ENCODE data around the gene CXCL8.

Gene CXCL8

GRCh38 chr4:73704314-73705055 is 35.9 kb upstream of the CXCL8 start:
- H3K27ac ChIP-seq (ENCODE audit: low read depth, low read length, poor library complexity, severe bottlenecking) = no peak overlapping the region
- H2AFZ ChIP-seq (ENCODE audit: low read length) = no peak overlapping the region
- H3K4me3 ChIP-seq (ENCODE audit: low read depth, low read length, poor library complexity, severe bottlenecking) = no peak overlapping the region

GRCh38 chr4:73705056-73705432 is 35.3 kb upstream of the CXCL8 start:
- TF ChIP-seq EZH2 (IDR thresholded peaks at IDR 0.05; ENCODE audit: borderline replicate concordance, low read length) = no peak
- TF ChIP-seq CTCF (IDR thresholded peaks at IDR 0.05; ENCODE audit: low read length) = no peak
- no peak overlapping the region for H3K4me2 ChIP-seq (ENCODE audit: low read length)
- H3K9me3 ChIP-seq (ENCODE audit: low read length) = no peaks in the 10 kb centered on the region
- H2AFZ ChIP-seq (ENCODE audit: low read length) = no peak overlapping the region
- no peaks in the 10 kb centered on the region for H3K27me3 ChIP-seq (ENCODE audit: insufficient read depth, low read length)
- H3K4me3 ChIP-seq (ENCODE audit: low read depth, low read length, poor library complexity, severe bottlenecking) = no peak overlapping the region
- no peaks in the 10 kb centered on the region for H3K36me3 ChIP-seq (ENCODE audit: insufficient read depth, low read length)
- H3K9me2 ChIP-seq (ENCODE audit: low read depth, low read length) = no peaks in the 10 kb centered on the region
- H3K9ac ChIP-seq (ENCODE audit: low read length) = no peak overlapping the region
- no peak overlapping the region for H3K27ac ChIP-seq (ENCODE audit: low read depth, low read length, poor library complexity, severe bottlenecking)
- H3F3A ChIP-seq (ENCODE audit: insufficient read depth, low read length) = no peaks in the 10 kb centered on the region
- H4K20me1 ChIP-seq (ENCODE audit: insufficient read depth, low read length) = no peaks in the 10 kb centered on the region
- H3K79me2 ChIP-seq (ENCODE audit: insufficient read depth, low read length) = no peaks in the 10 kb centered on the region
- no peaks in the 10 kb centered on the region for H3K4me1 ChIP-seq (ENCODE audit: insufficient read depth, low read length, severe bottlenecking)

More at GRCh38 chr4:73704314-73705055, 35.9 kb upstream of the CXCL8 start:
- no peaks in the 10 kb centered on the region for H3K27me3 ChIP-seq (ENCODE audit: insufficient read depth, low read length)
- H3K9me3 ChIP-seq (ENCODE audit: low read length) = no peaks in the 10 kb centered on the region
- H3K79me2 ChIP-seq (ENCODE audit: insufficient read depth, low read length) = no peaks in the 10 kb centered on the region
- no peaks in the 10 kb centered on the region for H3F3A ChIP-seq (ENCODE audit: insufficient read depth, low read length)
- H4K20me1 ChIP-seq (ENCODE audit: insufficient read depth, low read length) = no peaks in the 10 kb centered on the region
- no peak overlapping the region for H3K9ac ChIP-seq (ENCODE audit: low read length)
- no peaks in the 10 kb centered on the region for H3K36me3 ChIP-seq (ENCODE audit: insufficient read depth, low read length)
- H3K4me1 ChIP-seq (ENCODE audit: insufficient read depth, low read length, severe bottlenecking) = no peaks in the 10 kb centered on the region
- TF ChIP-seq EZH2 (IDR thresholded peaks at IDR 0.05; ENCODE audit: borderline replicate concordance, low read length) (no peak), CTCF (IDR thresholded peaks at IDR 0.05; ENCODE audit: low read length) (no peak)
- H3K9me2 ChIP-seq (ENCODE audit: low read depth, low read length) = no peaks in the 10 kb centered on the region
- H3K4me2 ChIP-seq (ENCODE audit: low read length) = no peak overlapping the region

GRCh38 chr4:73705721-73706120 is 34.6 kb upstream of the CXCL8 start:
- no peak overlapping the region for H2AFZ ChIP-seq (ENCODE audit: low read length)
- H4K20me1 ChIP-seq (ENCODE audit: insufficient read depth, low read length) = no peaks in the 10 kb centered on the region
- no peaks in the 10 kb centered on the region for H3K79me2 ChIP-seq (ENCODE audit: insufficient read depth, low read length)
- no peaks in the 10 kb centered on the region for H3K9me2 ChIP-seq (ENCODE audit: low read depth, low read length)
- H3K4me1 ChIP-seq (ENCODE audit: insufficient read depth, low read length, severe bottlenecking) = no peaks in the 10 kb centered on the region
- no peaks in the 10 kb centered on the region for H3K27me3 ChIP-seq (ENCODE audit: insufficient read depth, low read length)
- TF ChIP-seq CTCF (IDR thresholded peaks at IDR 0.05; ENCODE audit: low read length) (no peak), EZH2 (IDR thresholded peaks at IDR 0.05; ENCODE audit: borderline replicate concordance, low read length) (no peak)
- no peaks in the 10 kb centered on the region for H3K36me3 ChIP-seq (ENCODE audit: insufficient read depth, low read length)
- no peak overlapping the region for H3K9ac ChIP-seq (ENCODE audit: low read length)
- no peaks in the 10 kb centered on the region for H3K9me3 ChIP-seq (ENCODE audit: low read length)
- H3K4me2 ChIP-seq (ENCODE audit: low read length) = no peak overlapping the region
- H3F3A ChIP-seq (ENCODE audit: insufficient read depth, low read length) = no peaks in the 10 kb centered on the region
- no peak overlapping the region for H3K27ac ChIP-seq (ENCODE audit: low read depth, low read length, poor library complexity, severe bottlenecking)
- no peak overlapping the region for H3K4me3 ChIP-seq (ENCODE audit: low read depth, low read length, poor library complexity, severe bottlenecking)
